Body of pancreas (tissue), 4 donors: Measurements from ENCODE around the gene ADAMTS17.

Source experiments
- CTCF ChIP-seq, 7 experiments: fragments of 450-650 bp in 4 of 7; fragments of 200-600 bp in 3 of 7; sonication (generic) in 3 of 7; IDR thresholded peaks; one replicate each; pipeline ENCODE4 v1.5.1; 2016 to 2019; ENCODE audit warnings: antibody characterized with exemption in 7 of 7
- POLR2A ChIP-seq, 3 donors: fragments of 450-650 bp; IDR thresholded peaks; one replicate each; pipeline ENCODE4 v1.6.1; 2016; ENCODE audit warnings: antibody characterized with exemption in 3 of 3, mild to moderate bottlenecking in 2 of 3

- no peak for TF ChIP-seq CTCF (IDR thresholded peaks at IDR 0.05)
- no peak for TF ChIP-seq POLR2A (IDR thresholded peaks at IDR 0.05)
Measured at GRCh38 chr15:100301910-100302431, 39.8 kb downstream of the ADAMTS17 start.
